Aorta (tissue), 5 donors: ENCODE measurements around the gene INS. TPM values are rescaled to one million over a fixed set of nuclear protein-coding genes. Genes with fewer than 3 reads are reported as not detected.

Experiments used
- ATAC-seq: fragments of 200-7000 bp; cut with Tn5 transposase; one replicate; pipeline ENCODE4 v1.9.1; 2022; ENCODE audit warnings: moderate library complexity; ENCODE audit not compliant: low FRiP score
- DNase-seq, 2 donors: peaks; one replicate each; pipeline ENCODE4 v3.0.0-alpha.2; 2020
- H3K27ac ChIP-seq, 2 donors: one replicate each; pipeline ENCODE4 v1.5.1; 2013; ENCODE audit warnings: low read length in 2 of 2, mild to moderate bottlenecking in 2 of 2, moderate library complexity in 2 of 2, control low read depth in 1 of 2, inconsistent platforms in 1 of 2, low read depth in 1 of 2
- H3K27me3 ChIP-seq, 2 donors: one replicate each; pipeline ENCODE4 v1.6.1; 2013; ENCODE audit warnings: control low read depth in 1 of 2, low read length in 1 of 2, mild to moderate bottlenecking in 1 of 2, moderate library complexity in 1 of 2; ENCODE audit not compliant: insufficient read depth in 2 of 2, control insufficient read depth in 1 of 2
- H3K36me3 ChIP-seq, 2 donors: one replicate each; pipeline ENCODE4 v1.6.1; 2013; ENCODE audit warnings: control low read depth in 1 of 2, low read length in 1 of 2, mild to moderate bottlenecking in 1 of 2; ENCODE audit not compliant: insufficient read depth in 2 of 2, control insufficient read depth in 1 of 2
- H3K4me1 ChIP-seq, 2 donors: one replicate each; pipeline ENCODE4 v1.6.1; 2013; ENCODE audit warnings: low read length in 2 of 2, control low read depth in 1 of 2, mild to moderate bottlenecking in 1 of 2, moderate library complexity in 1 of 2; ENCODE audit not compliant: insufficient read depth in 2 of 2, control insufficient read depth in 1 of 2
- H3K4me3 ChIP-seq, 2 donors: one replicate each; pipeline ENCODE4 v1.5.1; 2013; ENCODE audit warnings: low read length in 2 of 2, control low read depth in 1 of 2, mild to moderate bottlenecking in 1 of 2
- H3K9me3 ChIP-seq: one replicate; pipeline ENCODE4 v1.6.1; 2013; ENCODE audit warnings: mild to moderate bottlenecking, low read length; ENCODE audit not compliant: control insufficient read depth
- WGBS, 2 donors: extraction: QIAGEN DNeasy Blood & Tissue Kit; methylation state at CpG; one replicate each; pipeline ENCODE4 v1.1.7; 2013; 5-methylcytosine and 5-hydroxymethylcytosine counted together
- intact Hi-C, 2 donors: fragments of 100-400 bp; cut with DNase I; formaldehyde crosslinking; loops; one replicate each; pipeline versions ENCODE4 v1.14.2 to v1.15.0; 2022
- polyA plus RNA-seq, 2 donors: library from polyadenylated mRNA; stranded (reverse); fragments of 200-250 nt; gene quantifications; one replicate each; pipeline ENCODE4 v1.2.3, GENCODE V29; 2013
- total RNA-seq, 2 donors: library from RNA; stranded (reverse); fragmentation: NEBNext Ultra II Directional; extraction: Animal tissue kit (Norgen Biotek cat#: 25700); gene quantifications; one replicate each; pipeline ENCODE4 v1.2.1, GENCODE V29; 2021
- donor health status: healthy with polysubstance abuse.
- donor health status: Bipolar disorder and iron deficiency.
- donor health status: DM: no; HTN: no; CAD: no.
- donor health status: DM: no; HTN: no; CAD: no.
- donor health status: DM: yes; HTN: yes; CAD: no.

Gene INS
- total and polyA plus RNA-seq, 4 donors: 1.9 to 18.8 (median 9.6) TPM

DNA sequence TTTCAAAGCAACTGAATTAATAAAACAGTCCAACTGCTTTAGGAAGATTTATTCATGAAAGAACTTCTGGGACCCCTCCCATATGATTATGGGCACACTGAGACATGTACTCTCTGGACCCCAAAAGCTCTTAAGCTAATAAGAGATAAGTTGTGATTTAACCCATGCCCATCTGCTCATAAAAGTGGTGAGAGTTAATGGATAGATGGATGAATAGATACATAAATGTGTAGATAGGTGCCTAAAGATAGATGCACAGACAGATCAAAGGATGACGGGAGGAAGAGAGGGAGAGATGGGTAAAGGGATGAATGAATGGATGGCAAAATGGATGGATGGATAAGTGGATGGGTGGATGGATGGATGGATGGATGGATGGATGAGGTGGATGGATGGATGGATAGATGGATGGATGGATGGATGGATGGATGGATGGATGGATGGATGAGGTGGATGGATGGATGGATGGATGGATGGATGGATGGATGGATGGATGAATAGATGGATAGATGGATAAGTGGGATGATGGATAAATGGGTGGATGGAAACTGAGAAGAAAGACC, 40.0 kb upstream of the INS start:
- intact Hi-C loops: loop anchor here in 1 of 2 donors (10.0 kb wide), 1 partner anchor 104 kb away; the partner anchor contains the start of genes C11orf21 and TSPAN32
- ATAC-seq: no peak

DNA sequence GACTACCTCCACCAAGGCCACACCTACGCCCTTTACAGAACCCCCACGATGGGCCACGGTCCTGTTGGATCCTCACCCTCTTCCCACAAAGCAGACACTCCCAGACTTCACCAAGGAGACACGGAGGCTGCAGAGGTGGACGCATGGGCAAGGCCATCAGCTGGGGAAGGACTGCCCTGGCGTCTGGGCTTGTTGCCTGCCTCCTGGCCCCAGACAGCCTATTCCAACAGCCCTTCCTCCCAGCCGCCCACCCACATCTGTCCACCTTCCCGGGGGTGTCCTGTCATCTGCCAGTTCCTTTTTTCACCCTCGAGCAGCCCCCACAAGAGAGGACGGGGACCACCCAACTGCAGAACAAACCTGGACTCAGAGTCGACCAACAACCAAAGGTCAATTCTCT, 39.5 kb upstream of the INS start:
- Histone ChIP-seq H3K27ac (no peak overlapping the region), H3K27me3 (no peaks in the 10 kb centered on the region), H3K9me3 (no peaks in the 10 kb centered on the region), H3K4me3 (no peak overlapping the region), H3K36me3 (no peaks in the 10 kb centered on the region), H3K4me1 (no peaks in the 10 kb centered on the region)
- DNase-seq: peak in 1 of 2 donors; percentile 36
- no peak for ATAC-seq
- WGBS, 2 donors: 81 to 83% methylated on average over 11 of the region's 11 CpGs
- intact Hi-C loops: loop anchor here in 1 of 2 donors (10.0 kb wide), 1 partner anchor 104 kb away; the partner anchor contains the start of genes C11orf21 and TSPAN32

More for the DNA sequence above, 40.0 kb upstream of the INS start:
- Histone ChIP-seq H3K4me3 (no peak overlapping the region), H3K36me3 (no peaks in the 10 kb centered on the region), H3K4me1 (no peaks in the 10 kb centered on the region), H3K27ac (no peak overlapping the region), H3K9me3 (no peaks in the 10 kb centered on the region), H3K27me3 (no peaks in the 10 kb centered on the region)
- DNase-seq: no peak
- WGBS, 2 donors: 92 to 100% methylated on average over 1 of the region's 1 CpG

DNA sequence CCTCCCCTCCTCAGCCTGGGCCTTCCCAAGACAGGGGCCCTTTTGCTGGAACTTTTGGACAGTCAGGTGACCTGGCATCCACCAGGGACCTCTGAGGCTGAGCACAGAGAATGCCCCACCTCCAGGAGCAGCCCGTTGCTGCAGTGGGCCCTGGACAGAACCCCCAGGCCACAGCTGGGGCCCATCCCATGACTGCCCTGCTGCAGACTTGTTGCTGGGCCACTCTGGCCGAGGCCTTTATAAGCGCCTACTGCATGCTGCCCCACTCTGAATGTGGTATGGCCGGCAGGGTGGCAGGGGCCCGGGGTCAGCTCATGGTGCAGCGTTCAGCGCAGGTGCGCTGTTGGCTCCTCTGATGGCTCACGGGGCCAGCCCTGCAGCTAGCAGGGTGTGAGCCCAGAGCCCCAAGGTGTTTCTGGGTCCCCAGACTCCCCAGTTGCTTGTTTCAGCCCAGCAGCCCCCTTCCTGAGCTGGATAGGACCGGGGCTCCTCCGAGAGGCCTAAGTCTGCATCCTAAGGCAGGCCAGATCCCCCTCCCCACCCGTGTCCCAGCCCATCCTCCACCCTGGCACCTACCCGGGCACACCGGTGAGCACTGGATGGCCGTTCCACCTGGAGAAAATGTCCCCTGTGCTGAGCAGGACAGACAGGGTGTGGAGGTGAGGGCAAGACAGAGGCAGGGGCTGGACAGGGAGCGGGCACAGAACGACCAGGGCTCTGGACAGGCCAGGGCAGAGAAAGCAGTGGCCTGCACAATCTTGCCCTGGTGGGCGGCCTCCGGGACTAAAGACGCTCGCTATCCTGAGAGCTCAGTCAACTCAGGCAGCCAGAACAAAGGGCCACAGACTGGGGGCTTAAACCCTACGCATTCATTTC, 38.7 kb upstream of the INS start:
- DNase-seq: peak; percentile 37 to 61
- no peak overlapping the region for H3K4me3 ChIP-seq
- no peaks in the 10 kb centered on the region for H3K36me3 ChIP-seq
- H3K27ac ChIP-seq: no peak overlapping the region
- no peaks in the 10 kb centered on the region for H3K9me3 ChIP-seq
- H3K4me1 ChIP-seq: no peaks in the 10 kb centered on the region
- no peaks in the 10 kb centered on the region for H3K27me3 ChIP-seq
- no peak for ATAC-seq
- intact Hi-C loops: loop anchor here (5.0 to 10.0 kb wide), 2 partner anchors 103 to 105 kb away; partner anchors contain the start of genes C11orf21 (in 2 of the 2) and TSPAN32 (in 2 of the 2)
- 87% methylated on average over 22 of the region's 22 CpGs for WGBS, 2 donors

DNA sequence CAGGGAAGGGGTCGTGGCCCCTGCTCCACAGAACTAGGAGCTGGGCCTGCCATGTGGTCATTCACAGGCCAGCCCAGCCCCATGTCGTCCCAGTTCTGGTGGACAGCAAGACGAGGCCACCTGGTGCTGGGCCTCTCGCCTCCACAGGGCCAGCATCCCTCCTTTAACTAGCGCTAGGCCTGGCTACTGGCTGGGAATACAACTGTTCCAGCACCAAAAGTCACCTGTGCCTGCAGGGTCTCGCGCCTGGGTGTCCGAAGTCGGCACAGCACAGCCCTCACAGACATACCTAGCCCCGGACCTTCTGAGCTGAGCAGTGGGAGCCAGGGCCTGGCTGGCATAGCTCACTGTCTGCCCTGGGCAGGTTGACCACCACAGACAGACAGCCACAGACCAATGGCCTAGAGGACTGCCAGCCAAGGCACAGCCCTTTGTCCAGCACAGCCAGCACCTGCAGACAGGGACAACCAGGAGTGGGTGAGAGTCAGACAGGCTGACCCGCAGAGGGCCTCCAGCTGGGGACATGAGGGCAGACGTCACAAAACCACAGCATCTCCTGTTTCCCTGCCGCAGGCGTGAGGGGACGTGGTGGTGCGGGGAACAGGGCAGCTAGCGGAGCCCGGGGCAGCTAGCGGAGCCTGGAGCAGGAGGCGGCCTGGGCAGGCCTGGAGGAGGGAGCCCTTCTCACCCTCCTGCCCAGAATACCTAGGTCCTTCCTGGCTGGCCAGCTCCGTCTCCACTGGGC, 37.8 kb upstream of the INS start:
- 86 to 88% methylated on average over 21 of the region's 21 CpGs for WGBS, 2 donors
- intact Hi-C loops: loop anchor here in 1 of 2 donors (5.0 kb wide), 1 partner anchor 104 kb away; the partner anchor contains the start of genes C11orf21 and TSPAN32

DNA sequence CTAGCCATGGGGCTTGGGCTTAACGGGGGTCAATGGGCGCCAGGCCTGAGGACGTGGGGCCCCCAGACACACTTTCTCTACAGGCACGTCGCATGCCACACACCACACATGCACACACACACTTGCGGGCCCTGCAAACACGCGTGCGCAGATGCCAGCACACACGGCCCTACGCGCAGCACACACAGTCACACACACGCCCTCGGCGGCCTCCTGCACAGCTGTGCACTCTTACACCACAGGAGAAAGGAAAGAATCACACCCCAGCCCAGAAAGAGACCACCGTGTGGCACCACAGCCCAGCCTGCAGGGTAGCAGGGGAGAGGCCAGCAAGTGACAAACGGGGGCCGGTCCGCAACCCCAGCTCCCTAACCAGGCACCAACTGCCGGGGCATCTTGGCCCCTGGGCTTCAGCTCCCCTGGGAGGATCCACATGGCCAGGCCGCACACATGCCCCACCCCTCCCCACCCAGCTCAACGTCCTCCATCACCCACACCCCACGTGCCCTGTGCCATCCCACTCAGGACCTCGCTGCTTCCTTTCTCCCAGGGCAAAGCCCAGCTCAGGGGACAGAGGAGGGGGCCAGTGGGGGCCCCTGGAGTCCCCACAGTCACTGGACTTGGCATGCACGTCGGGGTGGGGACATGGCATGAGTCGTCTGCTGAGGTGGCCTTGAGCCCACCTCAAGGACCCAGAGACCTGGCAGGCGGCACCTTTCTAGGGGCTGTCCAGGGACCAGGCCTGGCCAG, 36.9 kb upstream of the INS start:
- H3K9me3 ChIP-seq: no peaks in the 10 kb centered on the region
- no peak for ATAC-seq
- no peaks in the 10 kb centered on the region for H3K4me1 ChIP-seq
- WGBS, 2 donors: 86 to 87% methylated on average over 28 of the region's 28 CpGs
- H3K36me3 ChIP-seq: no peaks in the 10 kb centered on the region
- H3K27ac ChIP-seq: no peak overlapping the region
- H3K27me3 ChIP-seq: no peaks in the 10 kb centered on the region
- H3K4me3 ChIP-seq: no peak overlapping the region
- intact Hi-C loops: loop anchor here (1.0 to 5.0 kb wide), 3 partner anchors 104 to 223 kb away; partner anchors contain the start of genes C11orf21 (in 1 of the 2) and TSPAN32 (in 1 of the 2)
- DNase-seq: no peak

More for the DNA sequence above, 37.8 kb upstream of the INS start:
- H3K4me3 ChIP-seq: no peak overlapping the region
- H3K4me1 ChIP-seq: no peaks in the 10 kb centered on the region
- no peak for ATAC-seq
- no peaks in the 10 kb centered on the region for H3K27me3 ChIP-seq
- H3K9me3 ChIP-seq: no peaks in the 10 kb centered on the region
- DNase-seq: peak in 1 of 2 donors; percentile 34
- H3K27ac ChIP-seq: no peak overlapping the region
- H3K36me3 ChIP-seq: no peaks in the 10 kb centered on the region

DNA sequence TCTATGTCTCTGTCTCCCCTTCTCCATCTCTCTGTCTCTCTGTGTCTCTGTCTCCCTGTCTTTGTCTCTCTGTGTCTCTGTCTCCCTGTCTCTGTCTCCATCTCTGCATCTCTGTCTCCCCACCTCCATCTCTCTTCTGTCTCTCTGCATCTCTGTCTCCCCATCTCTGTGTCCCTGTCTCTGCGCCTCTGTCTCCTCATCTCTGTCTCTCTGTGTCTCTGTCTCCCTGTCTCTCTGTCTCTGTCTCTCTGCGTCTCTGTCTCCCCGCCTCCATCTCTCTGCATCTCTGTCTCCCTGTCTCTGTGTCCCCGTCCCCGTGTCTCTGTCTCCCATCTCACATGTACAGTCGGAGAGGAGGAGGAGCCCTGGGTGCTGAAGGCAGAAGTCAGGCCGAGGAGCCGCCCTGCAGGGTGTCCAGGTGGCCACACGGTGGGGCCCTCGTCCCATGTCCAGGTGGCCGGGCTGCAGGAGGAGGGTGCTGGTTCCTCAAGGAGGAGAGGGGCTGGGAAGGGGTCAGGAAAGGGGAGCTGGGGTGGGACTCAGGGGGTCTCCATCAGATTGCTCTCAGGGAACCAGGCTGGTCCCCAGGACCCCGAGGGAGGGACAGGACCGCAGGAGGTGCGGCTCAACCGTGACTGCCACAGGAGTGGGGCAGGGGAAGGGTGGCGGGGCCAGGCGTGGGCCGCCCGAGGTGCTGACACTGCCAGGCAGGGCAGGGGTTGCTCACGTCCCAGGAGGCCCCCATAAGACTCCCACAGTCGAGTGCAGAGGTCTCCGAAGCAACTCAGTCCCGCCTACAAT, 36.2 kb upstream of the INS start:
- ATAC-seq (peak; percentile 73), DNase-seq (peak; percentile 80 to 88)
- H3K4me1 ChIP-seq: no peaks in the 10 kb centered on the region
- H3K27me3 ChIP-seq: no peaks in the 10 kb centered on the region
- intact Hi-C loops: loop anchor here (1.0 to 5.0 kb wide), 3 partner anchors 105 to 224 kb away; partner anchors contain the start of genes C11orf21 (in 1 of the 2) and TSPAN32 (in 1 of the 2)
- no peak overlapping the region for H3K4me3 ChIP-seq
- H3K36me3 ChIP-seq: no peaks in the 10 kb centered on the region
- WGBS, 2 donors: 36 to 38% methylated on average over 23 of the region's 23 CpGs
- no peaks in the 10 kb centered on the region for H3K9me3 ChIP-seq
- H3K27ac ChIP-seq: no peak overlapping the region

DNA sequence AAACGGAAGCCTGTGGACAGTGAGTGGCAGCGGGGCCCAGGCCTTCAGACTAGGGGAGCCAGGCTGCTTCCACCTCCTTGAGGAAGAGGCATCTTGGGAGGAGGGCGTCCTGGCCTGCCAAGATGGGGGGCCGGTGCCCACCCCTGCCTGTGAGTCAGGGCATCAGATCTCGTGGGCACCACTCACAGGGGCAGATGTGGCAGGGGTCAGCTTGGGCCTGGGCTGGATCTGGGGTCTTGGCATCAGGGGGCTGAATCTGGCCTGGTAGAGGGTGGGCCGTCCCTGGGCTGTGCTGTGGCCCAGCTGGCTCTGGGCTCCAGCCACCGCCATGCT, 34.7 kb upstream of the INS start:
- WGBS, 2 donors: 87 to 88% methylated on average over 7 of the region's 7 CpGs
- no peaks in the 10 kb centered on the region for H3K9me3 ChIP-seq
- H3K36me3 ChIP-seq: no peaks in the 10 kb centered on the region
- no peaks in the 10 kb centered on the region for H3K4me1 ChIP-seq
- ATAC-seq (no peak), DNase-seq (no peak)
- no peaks in the 10 kb centered on the region for H3K27me3 ChIP-seq
- H3K4me3 ChIP-seq: no peak overlapping the region
- no peak overlapping the region for H3K27ac ChIP-seq
- intact Hi-C loops: loop anchor here (2.0 to 5.0 kb wide), 2 partner anchors 107 to 225 kb away; partner anchors contain the start of genes C11orf21 (in 1 of the 2) and TSPAN32 (in 1 of the 2)
